ENCODE data around the gene PARD3B.

Gene PARD3B

DNA sequence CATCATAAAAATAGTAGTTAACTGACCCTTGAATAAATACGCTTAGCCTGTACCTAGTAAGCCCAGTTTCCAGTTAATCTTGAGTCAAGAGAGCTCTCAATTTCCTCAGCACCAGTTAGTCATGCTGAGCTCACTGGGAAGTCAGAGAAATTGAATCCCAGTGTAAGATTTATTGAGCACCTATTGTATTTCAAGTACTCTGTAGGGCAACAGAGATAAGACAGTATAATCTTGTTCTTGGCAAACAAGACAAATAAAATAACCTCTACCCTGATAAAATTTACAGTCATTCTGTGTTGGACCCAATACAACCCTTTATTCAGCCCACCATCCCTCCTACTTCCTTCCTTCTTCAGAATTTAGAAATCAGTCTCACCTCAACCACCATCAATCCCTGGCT, 1065.2 kb downstream of the PARD3B start:
- Histone ChIP-seq H3K9me3 (ENCODE audit: insufficient read depth, low read length, severe bottlenecking) (no peaks in the 10 kb centered on the region), H3K36me3 (ENCODE audit: insufficient read depth, low read length) (no peaks in the 10 kb centered on the region), H3K9ac (ENCODE audit: low read depth, low read length) (no peak overlapping the region), H3K27ac (ENCODE audit: low read length) (no peak overlapping the region), H3K4me2 (ENCODE audit: insufficient read depth, low read length) (no peak overlapping the region), H4K20me1 (ENCODE audit: insufficient read depth, low read length) (no peaks in the 10 kb centered on the region), H3K4me3 (ENCODE audit: low read depth in 1 of 2, low read length in 2 of 2) (no peak overlapping the region), H3K4me1 (ENCODE audit: insufficient read depth, low read length) (no peaks in the 10 kb centered on the region), H2AFZ (ENCODE audit: low read depth, low read length) (no peak overlapping the region), H3K79me2 (ENCODE audit: insufficient read depth, low read length) (no peaks in the 10 kb centered on the region), H3K27me3 (ENCODE audit: insufficient read depth, low read length, poor library complexity) (no peaks in the 10 kb centered on the region)
- ATAC-seq (ENCODE audit: insufficient read depth, low read depth) (no peak), DNase-seq (no peak)
- TF ChIP-seq EZH2 (IDR thresholded peaks at IDR 0.05; ENCODE audit: borderline replicate concordance, low read depth, low read length, severe bottlenecking), result no peak
- TF ChIP-seq, protein P1, sequence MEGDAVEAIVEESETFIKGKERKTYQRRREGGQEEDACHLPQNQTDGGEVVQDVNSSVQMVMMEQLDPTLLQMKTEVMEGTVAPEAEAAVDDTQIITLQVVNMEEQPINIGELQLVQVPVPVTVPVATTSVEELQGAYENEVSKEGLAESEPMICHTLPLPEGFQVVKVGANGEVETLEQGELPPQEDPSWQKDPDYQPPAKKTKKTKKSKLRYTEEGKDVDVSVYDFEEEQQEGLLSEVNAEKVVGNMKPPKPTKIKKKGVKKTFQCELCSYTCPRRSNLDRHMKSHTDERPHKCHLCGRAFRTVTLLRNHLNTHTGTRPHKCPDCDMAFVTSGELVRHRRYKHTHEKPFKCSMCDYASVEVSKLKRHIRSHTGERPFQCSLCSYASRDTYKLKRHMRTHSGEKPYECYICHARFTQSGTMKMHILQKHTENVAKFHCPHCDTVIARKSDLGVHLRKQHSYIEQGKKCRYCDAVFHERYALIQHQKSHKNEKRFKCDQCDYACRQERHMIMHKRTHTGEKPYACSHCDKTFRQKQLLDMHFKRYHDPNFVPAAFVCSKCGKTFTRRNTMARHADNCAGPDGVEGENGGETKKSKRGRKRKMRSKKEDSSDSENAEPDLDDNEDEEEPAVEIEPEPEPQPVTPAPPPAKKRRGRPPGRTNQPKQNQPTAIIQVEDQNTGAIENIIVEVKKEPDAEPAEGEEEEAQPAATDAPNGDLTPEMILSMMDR (IDR thresholded peaks at IDR 0.05; ENCODE audit: borderline replicate concordance, extremely low read depth, low read length, poor library complexity, severe bottlenecking), result no peak

DNA sequence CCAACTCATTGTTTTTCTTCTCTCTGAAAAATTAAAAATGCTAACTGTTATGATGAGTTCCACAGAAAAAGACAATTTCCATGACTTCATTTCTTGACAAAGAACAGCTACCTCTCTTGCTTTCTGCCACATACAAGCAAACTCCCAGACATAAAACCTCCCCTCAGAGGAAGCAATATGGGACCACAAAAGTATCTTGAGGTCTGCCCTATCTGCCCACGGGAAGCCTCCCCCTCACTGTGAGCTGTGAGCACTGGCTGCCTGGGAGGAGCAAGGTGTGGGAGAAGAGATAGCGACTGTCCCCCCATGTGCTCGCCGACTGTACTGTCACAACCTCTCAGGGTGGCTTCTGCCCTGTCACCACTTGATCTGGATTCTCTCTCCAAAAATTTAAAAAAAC, 1067.4 kb downstream of the PARD3B start:
- Histone ChIP-seq H3K9ac (ENCODE audit: low read depth, low read length) (no peak overlapping the region), H3K4me2 (ENCODE audit: insufficient read depth, low read length) (no peak overlapping the region), H3K27ac (ENCODE audit: low read length) (no peak overlapping the region), H3K4me1 (ENCODE audit: insufficient read depth, low read length) (no peaks in the 10 kb centered on the region), H3K9me3 (ENCODE audit: insufficient read depth, low read length, severe bottlenecking) (no peaks in the 10 kb centered on the region), H3K79me2 (ENCODE audit: insufficient read depth, low read length) (no peaks in the 10 kb centered on the region), H3K36me3 (ENCODE audit: insufficient read depth, low read length) (no peaks in the 10 kb centered on the region), H4K20me1 (ENCODE audit: insufficient read depth, low read length) (no peaks in the 10 kb centered on the region), H3K4me3 (ENCODE audit: low read depth in 1 of 2, low read length in 2 of 2) (no peak overlapping the region), H3K27me3 (ENCODE audit: insufficient read depth, low read length, poor library complexity) (no peaks in the 10 kb centered on the region), H2AFZ (ENCODE audit: low read depth, low read length) (no peak overlapping the region)
- TF ChIP-seq EZH2 (IDR thresholded peaks at IDR 0.05; ENCODE audit: borderline replicate concordance, low read depth, low read length, severe bottlenecking), result no peak
- TF ChIP-seq, protein P1 (IDR thresholded peaks at IDR 0.05; ENCODE audit: borderline replicate concordance, extremely low read depth, low read length, poor library complexity, severe bottlenecking), result no peak
- ATAC-seq (ENCODE audit: insufficient read depth, low read depth) (peak; percentile 71), DNase-seq (peak; percentile 5)

DNA sequence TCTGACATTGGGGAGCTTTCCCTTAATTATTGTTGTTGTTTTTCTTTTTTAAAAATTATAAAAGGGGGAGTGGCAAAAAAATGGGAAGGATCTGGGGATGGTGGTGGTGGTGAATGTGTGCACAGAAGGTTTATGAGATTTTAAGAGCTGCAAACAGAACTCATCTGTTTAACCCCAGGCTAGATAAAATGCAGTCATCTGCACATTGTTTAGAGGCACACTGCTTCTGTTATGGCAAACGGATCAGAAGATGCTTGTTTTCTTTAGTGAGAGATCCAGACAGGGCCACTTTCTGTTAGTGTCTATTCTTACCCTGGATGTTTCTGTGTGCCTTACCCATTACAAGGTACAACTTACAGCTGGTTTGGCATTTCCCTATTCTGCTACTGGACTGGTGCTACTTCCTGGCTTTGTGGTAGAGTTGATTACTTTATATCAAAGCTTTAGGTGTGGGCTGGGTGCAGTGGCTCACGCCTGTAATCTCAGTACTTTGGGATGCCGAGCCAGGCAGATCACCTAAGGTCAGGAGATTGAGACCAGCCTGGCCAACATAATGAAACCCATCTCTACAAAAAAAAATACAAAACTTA, 1068.8 kb downstream of the PARD3B start:
- TF ChIP-seq, protein P1 (IDR thresholded peaks at IDR 0.05; ENCODE audit: borderline replicate concordance, extremely low read depth, low read length, poor library complexity, severe bottlenecking), result no peak
- TF ChIP-seq EZH2 (IDR thresholded peaks at IDR 0.05; ENCODE audit: borderline replicate concordance, low read depth, low read length, severe bottlenecking), result no peak
- Histone ChIP-seq H3K9ac (ENCODE audit: low read depth, low read length) (no peak overlapping the region), H3K79me2 (ENCODE audit: insufficient read depth, low read length) (no peaks in the 10 kb centered on the region), H2AFZ (ENCODE audit: low read depth, low read length) (no peak overlapping the region), H3K4me1 (ENCODE audit: insufficient read depth, low read length) (no peaks in the 10 kb centered on the region), H3K27ac (ENCODE audit: low read length) (no peak overlapping the region), H3K27me3 (ENCODE audit: insufficient read depth, low read length, poor library complexity) (peaks cover 10% of the 10 kb centered on the region), H3K4me2 (ENCODE audit: insufficient read depth, low read length) (no peak overlapping the region), H4K20me1 (ENCODE audit: insufficient read depth, low read length) (no peaks in the 10 kb centered on the region), H3K4me3 (ENCODE audit: low read depth in 1 of 2, low read length in 2 of 2) (no peak overlapping the region), H3K36me3 (ENCODE audit: insufficient read depth, low read length) (no peaks in the 10 kb centered on the region), H3K9me3 (ENCODE audit: insufficient read depth, low read length, severe bottlenecking) (no peaks in the 10 kb centered on the region)
- ATAC-seq (ENCODE audit: insufficient read depth, low read depth) (no peak), DNase-seq (no peak)

All from DND-41 (cell line).